K562 (cell line): Measurements from ENCODE around the gene ELF2. TPM values are rescaled to one million over a fixed set of nuclear protein-coding genes. Genes with fewer than 3 reads are reported as not detected.
A peak's percentile ranks its signal among the peaks of the same experiment; 100 is the strongest.

Source experiments
- ARID1B ChIP-seq: fragments of 450-650 bp; IDR thresholded peaks from 2 replicates; pipeline ENCODE4 v1.6.1; 2016; ENCODE audit warnings: antibody characterized with exemption, mild to moderate bottlenecking, inconsistent platforms
- DPF2 ChIP-seq: fragments of 450-650 bp; IDR thresholded peaks from 2 replicates; pipeline ENCODE4 v1.6.1; 2016
- FOXJ2 ChIP-seq: fragments of 200-800 bp; sonication (Bioruptor generic); IDR thresholded peaks from 2 replicates; pipeline ENCODE4 v1.6.1; 2016; ENCODE audit warnings: missing genetic modification characterization, missing compliant biosample characterization
- FOXK2 ChIP-seq, 2 experiments: fragments of 450-650 bp; IDR thresholded peaks in 1 of 2; conservative IDR thresholded peaks in 1 of 2; 2 replicates each; pipeline ENCODE4 v1.6.1; 2016; ENCODE audit warnings: low read depth in 2 of 2, mild to moderate bottlenecking in 1 of 2
- HDAC3 ChIP-seq: fragments of 450-650 bp; IDR thresholded peaks from 2 replicates; pipeline ENCODE4 v1.6.1; 2018; ENCODE audit warnings: borderline replicate concordance, mild to moderate bottlenecking, moderate library complexity; ENCODE audit not compliant: partially characterized antibody
- LEF1 ChIP-seq: fragments of 450-650 bp; IDR thresholded peaks from 2 replicates; pipeline ENCODE4 v1.6.1; 2016; ENCODE audit warnings: mild to moderate bottlenecking
- MAFF ChIP-seq: IDR thresholded peaks from 2 replicates; pipeline ENCODE4 v1.6.1; 2012; ENCODE audit warnings: low read length, improper control_type of control experiment
- MEIS2 ChIP-seq: fragments of 450-650 bp; IDR thresholded peaks from 2 replicates; pipeline ENCODE4 v1.6.1; 2014; ENCODE audit warnings: mild to moderate bottlenecking; ENCODE audit not compliant: partially characterized antibody
- MTA2 ChIP-seq: fragments of 450-650 bp; IDR thresholded peaks from 2 replicates; pipeline ENCODE4 v1.6.1; 2016; ENCODE audit warnings: low read depth
- PRPF4 ChIP-seq: fragments of 200-400 bp; formaldehyde crosslinking; IDR thresholded peaks from one replicate; pipeline ENCODE4 v1.6.1; 2017; ENCODE audit warnings: low read length, low read depth, mild to moderate bottlenecking; ENCODE audit not compliant: insufficient read depth, poor library complexity, severe bottlenecking
- RBM17 ChIP-seq: fragments of 200-400 bp; formaldehyde crosslinking; IDR thresholded peaks from 2 replicates; pipeline ENCODE4 v1.6.1; 2017; ENCODE audit warnings: low read depth, mild to moderate bottlenecking, low read length, borderline replicate concordance
- RBM22 ChIP-seq: fragments of 200-400 bp; formaldehyde crosslinking; IDR thresholded peaks from 2 replicates; pipeline ENCODE4 v1.6.1; 2018; ENCODE audit warnings: low read length, low read depth; ENCODE audit not compliant: poor library complexity, severe bottlenecking
- SMAD4 ChIP-seq: fragments of 250-450 bp; sonication (Bioruptor Pico); conservative IDR thresholded peaks from 2 replicates; pipeline ENCODE4 v1.8.0; 2021; ENCODE audit warnings: inconsistent platforms, mild to moderate bottlenecking, moderate library complexity
- SP1 ChIP-seq: sonication (generic); formaldehyde crosslinking; IDR thresholded peaks from 2 replicates; pipeline ENCODE4 v1.8.1; 2022; ENCODE audit warnings: mild to moderate bottlenecking, missing genetic modification reagents
- SUPT5H ChIP-seq: fragments of 450-650 bp; IDR thresholded peaks from 2 replicates; pipeline ENCODE4 v1.6.1; 2016
- TBP ChIP-seq: optimal IDR thresholded peaks from 2 replicates; pipeline ENCODE3; 2011; ENCODE audit warnings: low read depth, low read length, improper control_type of control experiment
- ZNF384 ChIP-seq: IDR thresholded peaks from 2 replicates; pipeline ENCODE4 v1.6.1; 2012; ENCODE audit warnings: low read depth, low read length, improper control_type of control experiment
- ZNF57 ChIP-seq: fragments of 450-650 bp; formaldehyde crosslinking; IDR thresholded peaks from 2 replicates; pipeline ENCODE4 v1.4.0; 2020; ENCODE audit warnings: mild to moderate bottlenecking, moderate library complexity
- ZNF644 ChIP-seq: fragments of 200-800 bp; sonication (Bioruptor generic); IDR thresholded peaks from 2 replicates; pipeline ENCODE4 v1.6.1; 2016; ENCODE audit warnings: low read depth, missing genetic modification characterization, missing compliant biosample characterization
- polyA plus RNA-seq, 8 experiments: library from polyadenylated mRNA; depleted of rRNA in 4 of 8; stranded (reverse) in 5 of 8; unstranded in 3 of 8; fragments of >200 nt; fragmentation: Nextera tagmentation in 2 of 8; fragmentation: Illumina TruSeq in 1 of 8; extraction: Ambion mirVana in 2 of 8; extraction: Trizol in 1 of 8; gene quantifications; 2 replicates each; pipeline versions ENCODE4 v1.2.1 to v1.2.3, GENCODE V29; 2011 to 2014; ENCODE audit warnings: inconsistent platforms in 1 of 8, missing spikeins in 1 of 8
- total RNA-seq, 7 experiments: library from RNA; depleted of rRNA in 6 of 7; stranded (reverse); fragments of >200 nt in 6 of 7; fragmentation: Illumina TruSeq in 2 of 7; extraction: Trizol in 2 of 7; gene quantifications; 2 replicates each; pipeline versions ENCODE4 v1.2.1 to v1.2.3, GENCODE V29; 2011 to 2021; ENCODE audit warnings: low replicate concordance in 1 of 7
- TF ChIP-seq, protein P1 (sequence below): fragments of 450-650 bp; IDR thresholded peaks from 2 replicates; pipeline ENCODE4 v1.7.1; 2018; ENCODE audit warnings: mild to moderate bottlenecking, low read depth; ENCODE audit not compliant: partially characterized antibody
- TF ChIP-seq, protein P2 (sequence below): fragments of 450-650 bp; IDR thresholded peaks from 2 replicates; pipeline ENCODE4 v1.6.1; 2016
- TF ChIP-seq, protein P3 (sequence below), 2 experiments: fragments of 450-650 bp; conservative IDR thresholded peaks; 2 replicates each; pipeline ENCODE4 v1.6.1; 2017; ENCODE audit warnings: mild to moderate bottlenecking in 2 of 2, moderate library complexity in 2 of 2
- TF ChIP-seq, protein P4 (sequence below): sonication (generic); formaldehyde crosslinking; IDR thresholded peaks from 2 replicates; pipeline ENCODE4 v1.8.1; 2022; ENCODE audit warnings: missing genetic modification reagents

ELF2 gene
- total and polyA plus RNA-seq, 9 of the 15 experiments (the other 6 are each of a cell fraction or from before 2014, with no cell fraction given), result 9.4 to 58.7 (median 41.6) TPM

DNA sequence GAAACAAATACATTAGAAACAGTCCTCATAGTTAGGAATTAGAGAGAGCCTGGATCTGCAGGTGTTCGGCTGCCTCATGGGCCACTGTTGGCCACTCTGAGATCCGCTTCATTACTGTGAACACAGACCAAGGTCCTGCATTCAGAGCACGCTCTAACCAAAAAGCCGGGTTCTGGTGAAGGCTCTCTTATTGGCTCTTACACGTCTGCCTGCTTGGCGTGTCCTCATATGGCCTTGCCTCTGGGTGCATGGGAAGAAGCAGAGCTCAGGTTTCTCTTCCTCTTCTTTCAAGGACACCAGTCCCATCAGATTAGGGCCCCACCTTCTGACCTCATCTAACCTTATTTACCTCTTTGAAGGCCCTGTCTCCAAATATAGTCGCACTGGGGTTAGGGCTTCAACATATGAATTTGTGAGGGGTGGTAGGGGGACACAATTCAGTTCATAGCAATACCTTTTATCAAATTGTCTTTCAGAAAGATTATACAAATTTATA is 37.1 kb upstream of the ELF2 start (continued):
- TF ChIP-seq RBM17, result no peak
- TF ChIP-seq FOXK2 (conservative IDR thresholded peaks at IDR 0.05 in 1 of 2, IDR thresholded peaks at IDR 0.05 in 1 of 2; ENCODE audit: low read depth in 2 of 2), result peak; percentile 93 to 96
- TF ChIP-seq DPF2, result peak; percentile 81
- peak; percentile 56; the same call in 1 of the 2 replicates for TF ChIP-seq ARID1B
- TF ChIP-seq LEF1, result peak; percentile 91
- TF ChIP-seq RBM22, result no peak
- peak; percentile 24 for TF ChIP-seq HDAC3
- 0 out of 2 replicates have a peak, but pooled peaks have one; percentile 50 for TF ChIP-seq SMAD4
- peak; percentile 3 for TF ChIP-seq MEIS2
- 0 out of 2 replicates have a peak, but pooled peaks have one; percentile 41 for TF ChIP-seq SUPT5H
- peak; percentile 62; the same call in 1 of the 2 replicates for TF ChIP-seq FOXJ2 (tag)
- 0 out of 2 replicates have a peak, but pooled peaks have one; percentile 17 for TF ChIP-seq SP1 (CRISPR knock-in tag)
- TF ChIP-seq ZNF57 (CRISPR knock-in tag), result no peak
- TF ChIP-seq PRPF4, result no peak
- peak; percentile 51; the same call in 1 of the 2 replicates for TF ChIP-seq ZNF644 (tag)
- no peak for TF ChIP-seq MAFF
- no peak for TF ChIP-seq ZNF384
- peak; percentile 65 for TF ChIP-seq TBP
- TF ChIP-seq MTA2, result peak; percentile 10; the same call in 1 of the 2 replicates
- TF ChIP-seq, protein P1, sequence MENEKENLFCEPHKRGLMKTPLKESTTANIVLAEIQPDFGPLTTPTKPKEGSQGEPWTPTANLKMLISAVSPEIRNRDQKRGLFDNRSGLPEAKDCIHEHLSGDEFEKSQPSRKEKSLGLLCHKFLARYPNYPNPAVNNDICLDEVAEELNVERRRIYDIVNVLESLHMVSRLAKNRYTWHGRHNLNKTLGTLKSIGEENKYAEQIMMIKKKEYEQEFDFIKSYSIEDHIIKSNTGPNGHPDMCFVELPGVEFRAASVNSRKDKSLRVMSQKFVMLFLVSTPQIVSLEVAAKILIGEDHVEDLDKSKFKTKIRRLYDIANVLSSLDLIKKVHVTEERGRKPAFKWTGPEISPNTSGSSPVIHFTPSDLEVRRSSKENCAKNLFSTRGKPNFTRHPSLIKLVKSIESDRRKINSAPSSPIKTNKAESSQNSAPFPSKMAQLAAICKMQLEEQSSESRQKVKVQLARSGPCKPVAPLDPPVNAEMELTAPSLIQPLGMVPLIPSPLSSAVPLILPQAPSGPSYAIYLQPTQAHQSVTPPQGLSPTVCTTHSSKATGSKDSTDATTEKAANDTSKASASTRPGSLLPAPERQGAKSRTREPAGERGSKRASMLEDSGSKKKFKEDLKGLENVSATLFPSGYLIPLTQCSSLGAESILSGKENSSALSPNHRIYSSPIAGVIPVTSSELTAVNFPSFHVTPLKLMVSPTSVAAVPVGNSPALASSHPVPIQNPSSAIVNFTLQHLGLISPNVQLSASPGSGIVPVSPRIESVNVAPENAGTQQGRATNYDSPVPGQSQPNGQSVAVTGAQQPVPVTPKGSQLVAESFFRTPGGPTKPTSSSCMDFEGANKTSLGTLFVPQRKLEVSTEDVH, result peak; percentile 32
- TF ChIP-seq, protein P2, sequence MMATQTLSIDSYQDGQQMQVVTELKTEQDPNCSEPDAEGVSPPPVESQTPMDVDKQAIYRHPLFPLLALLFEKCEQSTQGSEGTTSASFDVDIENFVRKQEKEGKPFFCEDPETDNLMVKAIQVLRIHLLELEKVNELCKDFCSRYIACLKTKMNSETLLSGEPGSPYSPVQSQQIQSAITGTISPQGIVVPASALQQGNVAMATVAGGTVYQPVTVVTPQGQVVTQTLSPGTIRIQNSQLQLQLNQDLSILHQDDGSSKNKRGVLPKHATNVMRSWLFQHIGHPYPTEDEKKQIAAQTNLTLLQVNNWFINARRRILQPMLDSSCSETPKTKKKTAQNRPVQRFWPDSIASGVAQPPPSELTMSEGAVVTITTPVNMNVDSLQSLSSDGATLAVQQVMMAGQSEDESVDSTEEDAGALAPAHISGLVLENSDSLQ, result peak; percentile 29; the same call in 1 of the 2 replicates
- TF ChIP-seq, protein P3, sequence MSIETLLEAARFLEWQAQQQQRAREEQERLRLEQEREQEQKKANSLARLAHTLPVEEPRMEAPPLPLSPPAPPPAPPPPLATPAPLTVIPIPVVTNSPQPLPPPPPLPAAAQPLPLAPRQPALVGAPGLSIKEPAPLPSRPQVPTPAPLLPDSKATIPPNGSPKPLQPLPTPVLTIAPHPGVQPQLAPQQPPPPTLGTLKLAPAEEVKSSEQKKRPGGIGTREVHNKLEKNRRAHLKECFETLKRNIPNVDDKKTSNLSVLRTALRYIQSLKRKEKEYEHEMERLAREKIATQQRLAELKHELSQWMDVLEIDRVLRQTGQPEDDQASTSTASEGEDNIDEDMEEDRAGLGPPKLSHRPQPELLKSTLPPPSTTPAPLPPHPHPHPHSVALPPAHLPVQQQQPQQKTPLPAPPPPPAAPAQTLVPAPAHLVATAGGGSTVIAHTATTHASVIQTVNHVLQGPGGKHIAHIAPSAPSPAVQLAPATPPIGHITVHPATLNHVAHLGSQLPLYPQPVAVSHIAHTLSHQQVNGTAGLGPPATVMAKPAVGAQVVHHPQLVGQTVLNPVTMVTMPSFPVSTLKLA (conservative IDR thresholded peaks at IDR 0.05), result peak in 1 of 2 experiments; percentile 46; a peak in 1 of 4 replicates
- TF ChIP-seq, protein P4, sequence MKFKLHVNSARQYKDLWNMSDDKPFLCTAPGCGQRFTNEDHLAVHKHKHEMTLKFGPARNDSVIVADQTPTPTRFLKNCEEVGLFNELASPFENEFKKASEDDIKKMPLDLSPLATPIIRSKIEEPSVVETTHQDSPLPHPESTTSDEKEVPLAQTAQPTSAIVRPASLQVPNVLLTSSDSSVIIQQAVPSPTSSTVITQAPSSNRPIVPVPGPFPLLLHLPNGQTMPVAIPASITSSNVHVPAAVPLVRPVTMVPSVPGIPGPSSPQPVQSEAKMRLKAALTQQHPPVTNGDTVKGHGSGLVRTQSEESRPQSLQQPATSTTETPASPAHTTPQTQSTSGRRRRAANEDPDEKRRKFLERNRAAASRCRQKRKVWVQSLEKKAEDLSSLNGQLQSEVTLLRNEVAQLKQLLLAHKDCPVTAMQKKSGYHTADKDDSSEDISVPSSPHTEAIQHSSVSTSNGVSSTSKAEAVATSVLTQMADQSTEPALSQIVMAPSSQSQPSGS (CRISPR knock-in tag), result no peak
